Neural cell (in vitro differentiated cells): ENCODE results near the gene TACC2.

ENCODE experiments used
- EZH2 ChIP-seq: fragments of 200-600, 300-800 bp; shearing (Covaris generic), sonication (generic); IDR thresholded peaks from 2 replicates; pipeline ENCODE4 v1.6.1; 2014; ENCODE audit warnings: antibody characterized with exemption, low read length, borderline replicate concordance, mild to moderate bottlenecking; ENCODE audit not compliant: insufficient read depth, poor library complexity, severe bottlenecking
- POLR2AphosphoS5 ChIP-seq: IDR thresholded peaks from 2 replicates; pipeline ENCODE4 v1.6.1; 2012
- TAF1 ChIP-seq: IDR thresholded peaks from 2 replicates; pipeline ENCODE4 v1.6.1; 2012; ENCODE audit warnings: low read depth
- TF ChIP-seq, protein P1 (sequence below): fragments of 450-650 bp; IDR thresholded peaks from 2 replicates; pipeline ENCODE4 v1.5.1; 2014; ENCODE audit warnings: antibody characterized with exemption, mild to moderate bottlenecking, moderate library complexity; ENCODE audit not compliant: poor library complexity, severe bottlenecking
- TF ChIP-seq, protein P2 (sequence below): IDR thresholded peaks from 2 replicates; pipeline ENCODE4 v1.6.1; 2012; ENCODE audit warnings: borderline replicate concordance

DNA sequence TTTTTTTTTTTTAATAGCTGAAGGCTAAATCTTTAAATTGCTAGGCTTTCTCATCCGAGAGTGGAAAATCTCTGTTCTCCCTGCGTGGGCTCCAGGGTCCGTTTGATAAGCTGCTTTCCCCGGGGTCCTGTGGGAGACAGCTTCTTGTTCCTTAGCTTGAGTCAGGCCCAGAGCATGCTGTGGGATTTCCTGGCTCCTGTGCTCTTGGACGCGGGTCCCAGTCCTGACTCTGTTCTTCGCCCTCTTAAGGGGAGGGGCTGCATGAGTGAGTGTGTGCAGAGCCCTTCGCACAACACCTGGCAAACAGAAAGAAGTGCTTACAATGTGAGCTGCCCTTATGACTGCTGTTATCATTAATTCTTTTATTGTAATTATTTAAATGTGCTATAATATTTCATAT is 133.5 kb downstream of the TACC2 start:
- TF ChIP-seq EZH2, result no peak
- TF ChIP-seq POLR2AphosphoS5, result no peak
- TF ChIP-seq, protein P1, sequence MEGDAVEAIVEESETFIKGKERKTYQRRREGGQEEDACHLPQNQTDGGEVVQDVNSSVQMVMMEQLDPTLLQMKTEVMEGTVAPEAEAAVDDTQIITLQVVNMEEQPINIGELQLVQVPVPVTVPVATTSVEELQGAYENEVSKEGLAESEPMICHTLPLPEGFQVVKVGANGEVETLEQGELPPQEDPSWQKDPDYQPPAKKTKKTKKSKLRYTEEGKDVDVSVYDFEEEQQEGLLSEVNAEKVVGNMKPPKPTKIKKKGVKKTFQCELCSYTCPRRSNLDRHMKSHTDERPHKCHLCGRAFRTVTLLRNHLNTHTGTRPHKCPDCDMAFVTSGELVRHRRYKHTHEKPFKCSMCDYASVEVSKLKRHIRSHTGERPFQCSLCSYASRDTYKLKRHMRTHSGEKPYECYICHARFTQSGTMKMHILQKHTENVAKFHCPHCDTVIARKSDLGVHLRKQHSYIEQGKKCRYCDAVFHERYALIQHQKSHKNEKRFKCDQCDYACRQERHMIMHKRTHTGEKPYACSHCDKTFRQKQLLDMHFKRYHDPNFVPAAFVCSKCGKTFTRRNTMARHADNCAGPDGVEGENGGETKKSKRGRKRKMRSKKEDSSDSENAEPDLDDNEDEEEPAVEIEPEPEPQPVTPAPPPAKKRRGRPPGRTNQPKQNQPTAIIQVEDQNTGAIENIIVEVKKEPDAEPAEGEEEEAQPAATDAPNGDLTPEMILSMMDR, result no peak
- no peak for TF ChIP-seq TAF1
- TF ChIP-seq, protein P2, sequence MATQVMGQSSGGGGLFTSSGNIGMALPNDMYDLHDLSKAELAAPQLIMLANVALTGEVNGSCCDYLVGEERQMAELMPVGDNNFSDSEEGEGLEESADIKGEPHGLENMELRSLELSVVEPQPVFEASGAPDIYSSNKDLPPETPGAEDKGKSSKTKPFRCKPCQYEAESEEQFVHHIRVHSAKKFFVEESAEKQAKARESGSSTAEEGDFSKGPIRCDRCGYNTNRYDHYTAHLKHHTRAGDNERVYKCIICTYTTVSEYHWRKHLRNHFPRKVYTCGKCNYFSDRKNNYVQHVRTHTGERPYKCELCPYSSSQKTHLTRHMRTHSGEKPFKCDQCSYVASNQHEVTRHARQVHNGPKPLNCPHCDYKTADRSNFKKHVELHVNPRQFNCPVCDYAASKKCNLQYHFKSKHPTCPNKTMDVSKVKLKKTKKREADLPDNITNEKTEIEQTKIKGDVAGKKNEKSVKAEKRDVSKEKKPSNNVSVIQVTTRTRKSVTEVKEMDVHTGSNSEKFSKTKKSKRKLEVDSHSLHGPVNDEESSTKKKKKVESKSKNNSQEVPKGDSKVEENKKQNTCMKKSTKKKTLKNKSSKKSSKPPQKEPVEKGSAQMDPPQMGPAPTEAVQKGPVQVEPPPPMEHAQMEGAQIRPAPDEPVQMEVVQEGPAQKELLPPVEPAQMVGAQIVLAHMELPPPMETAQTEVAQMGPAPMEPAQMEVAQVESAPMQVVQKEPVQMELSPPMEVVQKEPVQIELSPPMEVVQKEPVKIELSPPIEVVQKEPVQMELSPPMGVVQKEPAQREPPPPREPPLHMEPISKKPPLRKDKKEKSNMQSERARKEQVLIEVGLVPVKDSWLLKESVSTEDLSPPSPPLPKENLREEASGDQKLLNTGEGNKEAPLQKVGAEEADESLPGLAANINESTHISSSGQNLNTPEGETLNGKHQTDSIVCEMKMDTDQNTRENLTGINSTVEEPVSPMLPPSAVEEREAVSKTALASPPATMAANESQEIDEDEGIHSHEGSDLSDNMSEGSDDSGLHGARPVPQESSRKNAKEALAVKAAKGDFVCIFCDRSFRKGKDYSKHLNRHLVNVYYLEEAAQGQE, result no peak
